ENCODE data around the gene SUSD2. TPM values are rescaled to one million over a fixed set of nuclear protein-coding genes. Genes with fewer than 3 reads are reported as not detected.

The SUSD2 gene
- total and polyA plus RNA-seq, 4 donors, result 0.14 to 2.5 (median 0.52) TPM

DNA sequence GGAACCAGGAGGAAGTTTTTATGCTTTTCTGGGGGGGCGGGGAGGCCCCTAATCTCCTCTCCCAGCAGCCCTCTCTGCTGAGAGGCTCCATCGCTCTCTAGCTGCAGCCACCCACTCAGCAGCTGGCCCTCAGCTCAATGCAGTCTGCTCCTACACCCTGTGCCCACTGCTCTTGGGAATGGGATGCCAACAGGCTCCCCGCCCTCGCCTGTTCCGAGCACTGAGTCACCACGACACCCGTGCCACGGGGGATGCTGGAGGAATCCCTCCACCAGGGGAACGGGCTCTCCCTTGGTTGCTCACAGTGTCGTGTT is 23.5 kb upstream of the SUSD2 start:
- 87% methylated on average over 10 of the region's 10 CpGs for WGBS
- no peak overlapping the region for H3K27ac ChIP-seq (ENCODE audit: low read depth in 1 of 2, low read length in 2 of 2)

DNA sequence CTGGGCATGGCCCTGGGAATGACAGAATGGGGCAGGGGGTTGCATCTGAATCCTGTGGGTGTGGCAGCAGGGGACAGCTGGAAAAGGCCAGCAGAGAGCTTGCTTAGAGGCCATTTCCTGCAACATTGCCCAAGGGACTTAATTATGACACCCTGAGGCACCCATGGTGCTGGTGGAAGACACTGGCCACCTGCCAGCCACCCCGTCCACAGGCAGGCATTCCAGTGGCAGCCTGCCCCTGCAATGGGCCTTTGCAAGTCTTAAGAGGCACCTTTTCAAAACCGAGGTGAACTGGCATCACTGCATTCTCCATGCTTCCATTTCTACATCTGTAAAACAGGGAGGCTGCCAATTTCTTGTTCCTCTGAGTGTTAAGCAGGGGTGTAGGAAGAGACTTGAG is 21.6 kb upstream of the SUSD2 start:
- peaks cover 0 to 6% (median 0%) of the 10 kb centered on the region in 4 donors for H3K36me3 ChIP-seq (ENCODE audit: control insufficient read depth in 4 of 4, insufficient read depth in 3 of 4, low read depth in 1 of 4, low read length in 3 of 4)

More for the DNA sequence above, 23.5 kb upstream of the SUSD2 start:
- Histone ChIP-seq H3K4me1 (ENCODE audit: control insufficient read depth in 4 of 4, insufficient read depth in 4 of 4, low read length in 3 of 4) (peaks cover 9 to 25% (median 13%) of the 10 kb centered on the region in 4 donors), H3K9me3 (ENCODE audit: control insufficient read depth in 4 of 4, low read length in 3 of 4) (no peaks in the 10 kb centered on the region), H3K9ac (ENCODE audit: low read depth in 1 of 2, low read length in 2 of 2) (no peak overlapping the region), H3K4me3 (ENCODE audit: low read depth in 1 of 3, low read length in 3 of 3) (no peak overlapping the region), H3K36me3 (ENCODE audit: control insufficient read depth in 4 of 4, insufficient read depth in 3 of 4, low read depth in 1 of 4, low read length in 3 of 4) (no peaks in the 10 kb centered on the region), H3K27me3 (ENCODE audit: control insufficient read depth in 4 of 4, insufficient read depth in 4 of 4, low read length in 3 of 4) (no peaks in the 10 kb centered on the region)
- DNase-seq (ENCODE audit: low spot score), result no peak
- TF ChIP-seq FOXA2 (IDR thresholded peaks at IDR 0.05) (no peak), TAF1 (conservative IDR thresholded peaks at IDR 0.05) (no peak), NR2F2 (IDR thresholded peaks at IDR 0.05) (no peak)
- TF ChIP-seq, protein P1, sequence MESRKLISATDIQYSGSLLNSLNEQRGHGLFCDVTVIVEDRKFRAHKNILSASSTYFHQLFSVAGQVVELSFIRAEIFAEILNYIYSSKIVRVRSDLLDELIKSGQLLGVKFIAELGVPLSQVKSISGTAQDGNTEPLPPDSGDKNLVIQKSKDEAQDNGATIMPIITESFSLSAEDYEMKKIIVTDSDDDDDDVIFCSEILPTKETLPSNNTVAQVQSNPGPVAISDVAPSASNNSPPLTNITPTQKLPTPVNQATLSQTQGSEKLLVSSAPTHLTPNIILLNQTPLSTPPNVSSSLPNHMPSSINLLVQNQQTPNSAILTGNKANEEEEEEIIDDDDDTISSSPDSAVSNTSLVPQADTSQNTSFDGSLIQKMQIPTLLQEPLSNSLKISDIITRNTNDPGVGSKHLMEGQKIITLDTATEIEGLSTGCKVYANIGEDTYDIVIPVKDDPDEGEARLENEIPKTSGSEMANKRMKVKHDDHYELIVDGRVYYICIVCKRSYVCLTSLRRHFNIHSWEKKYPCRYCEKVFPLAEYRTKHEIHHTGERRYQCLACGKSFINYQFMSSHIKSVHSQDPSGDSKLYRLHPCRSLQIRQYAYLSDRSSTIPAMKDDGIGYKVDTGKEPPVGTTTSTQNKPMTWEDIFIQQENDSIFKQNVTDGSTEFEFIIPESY (IDR thresholded peaks at IDR 0.05), result no peak

DNA sequence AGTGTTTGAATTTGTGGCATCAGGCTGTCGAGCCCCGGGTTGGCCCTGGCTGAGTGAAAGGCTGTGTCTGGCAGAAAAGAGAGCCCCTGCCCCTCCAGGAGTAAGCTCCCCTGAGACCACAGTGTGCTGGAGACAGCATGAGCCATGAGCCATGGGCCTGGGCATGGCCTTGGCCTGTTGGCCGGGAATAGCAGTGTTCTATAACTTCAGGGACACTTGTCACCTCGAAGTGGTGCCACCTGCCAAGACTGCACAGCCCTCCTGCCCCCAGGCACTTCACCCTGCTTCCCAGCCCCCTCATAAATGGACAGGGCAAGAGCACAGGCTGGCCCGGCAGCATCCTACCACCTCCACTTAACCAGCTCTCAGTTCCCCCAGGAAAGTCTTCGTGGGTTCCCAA is 20.7 kb upstream of the SUSD2 start:
- 94% methylated on average over 6 of the region's 6 CpGs for WGBS
- Histone ChIP-seq H3K9ac (ENCODE audit: low read depth in 1 of 2, low read length in 2 of 2) (no peak overlapping the region), H3K27me3 (ENCODE audit: control insufficient read depth in 4 of 4, insufficient read depth in 4 of 4, low read length in 3 of 4) (no peaks in the 10 kb centered on the region), H3K4me1 (ENCODE audit: control insufficient read depth in 4 of 4, insufficient read depth in 4 of 4, low read length in 3 of 4) (peaks cover 3 to 16% (median 7%) of the 10 kb centered on the region in 4 donors), H3K27ac (ENCODE audit: low read depth in 1 of 2, low read length in 2 of 2) (no peak overlapping the region), H3K36me3 (ENCODE audit: control insufficient read depth in 4 of 4, insufficient read depth in 3 of 4, low read depth in 1 of 4, low read length in 3 of 4) (peaks cover 0 to 9% (median 0%) of the 10 kb centered on the region in 4 donors), H3K9me3 (ENCODE audit: control insufficient read depth in 4 of 4, low read length in 3 of 4) (no peaks in the 10 kb centered on the region), H3K4me3 (ENCODE audit: low read depth in 1 of 3, low read length in 3 of 3) (no peak overlapping the region)
- TF ChIP-seq, protein P2, sequence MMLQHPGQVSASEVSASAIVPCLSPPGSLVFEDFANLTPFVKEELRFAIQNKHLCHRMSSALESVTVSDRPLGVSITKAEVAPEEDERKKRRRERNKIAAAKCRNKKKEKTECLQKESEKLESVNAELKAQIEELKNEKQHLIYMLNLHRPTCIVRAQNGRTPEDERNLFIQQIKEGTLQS (IDR thresholded peaks at IDR 0.05), result no peak
- no peak for TF ChIP-seq JUND (IDR thresholded peaks at IDR 0.05)
- no peak for TF ChIP-seq TAF1 (conservative IDR thresholded peaks at IDR 0.05)
- TF ChIP-seq, protein P3, sequence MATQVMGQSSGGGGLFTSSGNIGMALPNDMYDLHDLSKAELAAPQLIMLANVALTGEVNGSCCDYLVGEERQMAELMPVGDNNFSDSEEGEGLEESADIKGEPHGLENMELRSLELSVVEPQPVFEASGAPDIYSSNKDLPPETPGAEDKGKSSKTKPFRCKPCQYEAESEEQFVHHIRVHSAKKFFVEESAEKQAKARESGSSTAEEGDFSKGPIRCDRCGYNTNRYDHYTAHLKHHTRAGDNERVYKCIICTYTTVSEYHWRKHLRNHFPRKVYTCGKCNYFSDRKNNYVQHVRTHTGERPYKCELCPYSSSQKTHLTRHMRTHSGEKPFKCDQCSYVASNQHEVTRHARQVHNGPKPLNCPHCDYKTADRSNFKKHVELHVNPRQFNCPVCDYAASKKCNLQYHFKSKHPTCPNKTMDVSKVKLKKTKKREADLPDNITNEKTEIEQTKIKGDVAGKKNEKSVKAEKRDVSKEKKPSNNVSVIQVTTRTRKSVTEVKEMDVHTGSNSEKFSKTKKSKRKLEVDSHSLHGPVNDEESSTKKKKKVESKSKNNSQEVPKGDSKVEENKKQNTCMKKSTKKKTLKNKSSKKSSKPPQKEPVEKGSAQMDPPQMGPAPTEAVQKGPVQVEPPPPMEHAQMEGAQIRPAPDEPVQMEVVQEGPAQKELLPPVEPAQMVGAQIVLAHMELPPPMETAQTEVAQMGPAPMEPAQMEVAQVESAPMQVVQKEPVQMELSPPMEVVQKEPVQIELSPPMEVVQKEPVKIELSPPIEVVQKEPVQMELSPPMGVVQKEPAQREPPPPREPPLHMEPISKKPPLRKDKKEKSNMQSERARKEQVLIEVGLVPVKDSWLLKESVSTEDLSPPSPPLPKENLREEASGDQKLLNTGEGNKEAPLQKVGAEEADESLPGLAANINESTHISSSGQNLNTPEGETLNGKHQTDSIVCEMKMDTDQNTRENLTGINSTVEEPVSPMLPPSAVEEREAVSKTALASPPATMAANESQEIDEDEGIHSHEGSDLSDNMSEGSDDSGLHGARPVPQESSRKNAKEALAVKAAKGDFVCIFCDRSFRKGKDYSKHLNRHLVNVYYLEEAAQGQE (IDR thresholded peaks at IDR 0.05), result no peak
- no peak for TF ChIP-seq HNF4G (IDR thresholded peaks at IDR 0.05)
- TF ChIP-seq RXRA (IDR thresholded peaks at IDR 0.05), result no peak
- no peak for TF ChIP-seq NR2F2 (IDR thresholded peaks at IDR 0.05)
- no peak for TF ChIP-seq FOXA1 (IDR thresholded peaks at IDR 0.05)
- TF ChIP-seq RAD21 (IDR thresholded peaks at IDR 0.05), result no peak
- TF ChIP-seq GABPA (IDR thresholded peaks at IDR 0.05 in 1 of 2, conservative IDR thresholded peaks at IDR 0.05 in 1 of 2), result no peak
- TF ChIP-seq, protein P1 (IDR thresholded peaks at IDR 0.05), result no peak
- no peak for TF ChIP-seq FOXA2 (IDR thresholded peaks at IDR 0.05)
- TF ChIP-seq, protein P4, sequence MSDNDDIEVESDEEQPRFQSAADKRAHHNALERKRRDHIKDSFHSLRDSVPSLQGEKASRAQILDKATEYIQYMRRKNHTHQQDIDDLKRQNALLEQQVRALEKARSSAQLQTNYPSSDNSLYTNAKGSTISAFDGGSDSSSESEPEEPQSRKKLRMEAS (IDR thresholded peaks at IDR 0.05), result no peak
- no peak for TF ChIP-seq SP1 (IDR thresholded peaks at IDR 0.05)
- TF ChIP-seq, protein P5, sequence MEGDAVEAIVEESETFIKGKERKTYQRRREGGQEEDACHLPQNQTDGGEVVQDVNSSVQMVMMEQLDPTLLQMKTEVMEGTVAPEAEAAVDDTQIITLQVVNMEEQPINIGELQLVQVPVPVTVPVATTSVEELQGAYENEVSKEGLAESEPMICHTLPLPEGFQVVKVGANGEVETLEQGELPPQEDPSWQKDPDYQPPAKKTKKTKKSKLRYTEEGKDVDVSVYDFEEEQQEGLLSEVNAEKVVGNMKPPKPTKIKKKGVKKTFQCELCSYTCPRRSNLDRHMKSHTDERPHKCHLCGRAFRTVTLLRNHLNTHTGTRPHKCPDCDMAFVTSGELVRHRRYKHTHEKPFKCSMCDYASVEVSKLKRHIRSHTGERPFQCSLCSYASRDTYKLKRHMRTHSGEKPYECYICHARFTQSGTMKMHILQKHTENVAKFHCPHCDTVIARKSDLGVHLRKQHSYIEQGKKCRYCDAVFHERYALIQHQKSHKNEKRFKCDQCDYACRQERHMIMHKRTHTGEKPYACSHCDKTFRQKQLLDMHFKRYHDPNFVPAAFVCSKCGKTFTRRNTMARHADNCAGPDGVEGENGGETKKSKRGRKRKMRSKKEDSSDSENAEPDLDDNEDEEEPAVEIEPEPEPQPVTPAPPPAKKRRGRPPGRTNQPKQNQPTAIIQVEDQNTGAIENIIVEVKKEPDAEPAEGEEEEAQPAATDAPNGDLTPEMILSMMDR (IDR thresholded peaks at IDR 0.05; ENCODE audit: low read depth, low read length, missing input control), result no peak
- no peak for DNase-seq (ENCODE audit: low spot score)

More for the DNA sequence above, 21.6 kb upstream of the SUSD2 start:
- no peak overlapping the region for H3K27ac ChIP-seq (ENCODE audit: low read depth in 1 of 2, low read length in 2 of 2)
- no peak for DNase-seq (ENCODE audit: low spot score)
- TF ChIP-seq JUND (IDR thresholded peaks at IDR 0.05) (no peak), FOXA1 (IDR thresholded peaks at IDR 0.05) (no peak), HNF4A (conservative IDR thresholded peaks at IDR 0.05) (no peak), TAF1 (conservative IDR thresholded peaks at IDR 0.05) (no peak)
- H3K4me3 ChIP-seq (ENCODE audit: low read depth in 1 of 3, low read length in 3 of 3), result no peak overlapping the region
- H3K9ac ChIP-seq (ENCODE audit: low read depth in 1 of 2, low read length in 2 of 2), result no peak overlapping the region
- H3K9me3 ChIP-seq (ENCODE audit: control insufficient read depth in 4 of 4, low read length in 3 of 4), result no peaks in the 10 kb centered on the region
- WGBS, result 93% methylated on average over 2 of the region's 2 CpGs
- no peaks in the 10 kb centered on the region for H3K27me3 ChIP-seq (ENCODE audit: control insufficient read depth in 4 of 4, insufficient read depth in 4 of 4, low read length in 3 of 4)
- H3K4me1 ChIP-seq (ENCODE audit: control insufficient read depth in 4 of 4, insufficient read depth in 4 of 4, low read length in 3 of 4), result peaks cover 8 to 21% (median 13%) of the 10 kb centered on the region in 4 donors
